Measurements from ENCODE around the gene CLVS2.

The CLVS2 gene

DNA sequence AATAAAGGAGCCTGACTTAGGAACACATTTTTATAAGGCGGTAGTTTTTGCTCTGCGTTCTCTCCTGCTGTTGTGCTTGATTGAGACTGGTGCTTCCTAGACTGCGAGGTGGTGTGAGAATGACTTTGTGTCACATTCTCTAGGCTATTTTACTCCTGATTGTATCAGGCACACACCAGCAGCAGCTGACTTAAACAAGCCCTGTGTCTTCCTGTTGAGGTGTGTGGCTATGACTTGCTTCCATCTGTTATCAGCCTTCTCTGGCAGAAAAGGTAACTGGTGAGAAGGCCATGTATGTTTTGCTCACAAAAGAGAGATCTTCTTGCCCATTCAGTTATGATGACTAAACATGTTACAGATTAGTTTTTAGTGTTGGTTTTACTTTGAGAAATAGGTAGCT, 43.4 kb downstream of the CLVS2 start:
- DNase-seq (ENCODE audit: low read depth), result no peak
- no peak overlapping the region for H3K4me3 ChIP-seq (ENCODE audit: control insufficient read depth, low read depth, low read length)
- TF ChIP-seq, protein P1, sequence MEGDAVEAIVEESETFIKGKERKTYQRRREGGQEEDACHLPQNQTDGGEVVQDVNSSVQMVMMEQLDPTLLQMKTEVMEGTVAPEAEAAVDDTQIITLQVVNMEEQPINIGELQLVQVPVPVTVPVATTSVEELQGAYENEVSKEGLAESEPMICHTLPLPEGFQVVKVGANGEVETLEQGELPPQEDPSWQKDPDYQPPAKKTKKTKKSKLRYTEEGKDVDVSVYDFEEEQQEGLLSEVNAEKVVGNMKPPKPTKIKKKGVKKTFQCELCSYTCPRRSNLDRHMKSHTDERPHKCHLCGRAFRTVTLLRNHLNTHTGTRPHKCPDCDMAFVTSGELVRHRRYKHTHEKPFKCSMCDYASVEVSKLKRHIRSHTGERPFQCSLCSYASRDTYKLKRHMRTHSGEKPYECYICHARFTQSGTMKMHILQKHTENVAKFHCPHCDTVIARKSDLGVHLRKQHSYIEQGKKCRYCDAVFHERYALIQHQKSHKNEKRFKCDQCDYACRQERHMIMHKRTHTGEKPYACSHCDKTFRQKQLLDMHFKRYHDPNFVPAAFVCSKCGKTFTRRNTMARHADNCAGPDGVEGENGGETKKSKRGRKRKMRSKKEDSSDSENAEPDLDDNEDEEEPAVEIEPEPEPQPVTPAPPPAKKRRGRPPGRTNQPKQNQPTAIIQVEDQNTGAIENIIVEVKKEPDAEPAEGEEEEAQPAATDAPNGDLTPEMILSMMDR (IDR thresholded peaks at IDR 0.05; ENCODE audit: control insufficient read depth, insufficient read depth, low read depth, low read length, missing control alignments), result no peak

DNA sequence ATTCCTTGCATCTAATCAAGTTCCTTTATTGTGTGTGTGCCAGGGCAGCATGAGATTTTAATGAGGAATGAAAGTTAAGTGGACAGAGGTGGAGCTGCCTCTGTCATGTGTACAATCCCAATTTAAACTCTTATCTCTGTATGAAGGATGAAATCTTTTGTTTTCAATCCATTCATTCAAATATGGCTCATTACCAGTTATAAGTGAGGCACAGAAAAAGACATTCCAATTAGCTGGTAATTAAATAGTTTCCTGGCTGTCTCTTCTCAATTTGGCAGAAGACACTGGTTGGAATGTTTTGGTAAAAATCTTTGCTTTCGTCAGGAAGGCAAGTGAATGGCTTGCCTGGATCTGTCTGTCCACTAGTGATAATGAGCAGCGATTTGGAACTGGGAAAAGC, 46.4 kb downstream of the CLVS2 start:
- DNase-seq (ENCODE audit: low read depth), result no peak
- TF ChIP-seq, protein P1 (IDR thresholded peaks at IDR 0.05; ENCODE audit: control insufficient read depth, insufficient read depth, low read depth, low read length, missing control alignments), result no peak
- H3K4me3 ChIP-seq (ENCODE audit: control insufficient read depth, low read depth, low read length), result no peak overlapping the region

DNA sequence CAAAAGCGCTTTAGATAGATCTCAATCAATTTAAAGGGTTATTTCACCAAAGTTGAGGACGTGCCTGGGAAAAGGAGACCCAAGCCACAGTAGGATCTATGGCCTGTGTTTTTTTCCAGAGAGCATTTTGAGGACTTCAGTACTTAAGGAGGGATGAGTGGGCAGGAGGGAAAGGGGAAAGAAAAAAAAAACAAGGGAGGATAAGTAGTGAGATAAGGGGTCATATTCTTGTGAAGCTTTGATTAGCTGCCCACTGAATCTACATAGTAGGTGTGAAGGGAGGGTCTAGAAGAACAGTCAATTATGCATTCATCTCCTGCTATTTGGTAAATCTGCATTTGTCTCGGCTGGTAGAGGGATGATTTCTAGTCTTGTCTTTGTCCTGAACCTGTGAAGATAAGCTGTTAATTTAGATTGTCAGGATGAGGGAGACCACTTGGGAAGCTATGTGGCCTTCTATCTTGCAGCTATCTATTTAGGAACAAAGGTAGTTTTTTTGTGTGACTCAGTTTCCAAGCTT, 48.4 kb downstream of the CLVS2 start:
- TF ChIP-seq, protein P1 (IDR thresholded peaks at IDR 0.05; ENCODE audit: control insufficient read depth, insufficient read depth, low read depth, low read length, missing control alignments), result no peak
- DNase-seq (ENCODE audit: low read depth), result no peak
- H3K4me3 ChIP-seq (ENCODE audit: control insufficient read depth, low read depth, low read length), result no peak overlapping the region

DNA sequence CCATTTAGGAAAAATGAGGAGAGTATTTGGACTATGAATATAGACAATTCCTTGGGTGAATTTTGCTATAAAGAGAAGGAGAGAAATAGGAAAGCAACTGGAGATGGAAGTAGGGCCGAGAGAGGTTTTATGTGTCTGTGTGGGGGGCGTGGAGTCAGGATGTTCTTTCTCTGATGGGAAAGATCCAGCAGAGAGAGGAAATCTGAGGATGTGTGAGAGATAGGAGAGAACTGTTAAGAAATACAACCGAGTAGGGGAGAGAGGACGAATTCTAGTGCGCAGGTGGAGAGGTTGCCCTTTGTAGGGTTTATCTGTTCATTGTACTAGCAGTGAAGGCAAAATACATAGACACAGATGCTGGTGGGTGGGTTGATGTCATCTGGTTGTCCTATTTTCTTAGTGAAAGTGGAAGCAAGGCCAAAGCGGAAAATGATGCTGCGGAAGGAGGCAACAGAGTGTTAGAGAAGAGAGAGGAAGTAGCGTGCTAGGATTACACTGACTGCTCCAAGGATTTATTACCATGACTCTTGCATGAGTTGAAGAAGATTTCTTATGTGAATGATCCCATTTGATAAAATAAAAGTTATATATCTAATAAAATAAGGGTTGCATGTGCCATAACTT, 57.7 kb downstream of the CLVS2 start:
- TF ChIP-seq, protein P1 (IDR thresholded peaks at IDR 0.05; ENCODE audit: control insufficient read depth, insufficient read depth, low read depth, low read length, missing control alignments), result no peak
- no peak for DNase-seq (ENCODE audit: low read depth)
- H3K4me3 ChIP-seq (ENCODE audit: control insufficient read depth, low read depth, low read length), result no peak overlapping the region

DNA sequence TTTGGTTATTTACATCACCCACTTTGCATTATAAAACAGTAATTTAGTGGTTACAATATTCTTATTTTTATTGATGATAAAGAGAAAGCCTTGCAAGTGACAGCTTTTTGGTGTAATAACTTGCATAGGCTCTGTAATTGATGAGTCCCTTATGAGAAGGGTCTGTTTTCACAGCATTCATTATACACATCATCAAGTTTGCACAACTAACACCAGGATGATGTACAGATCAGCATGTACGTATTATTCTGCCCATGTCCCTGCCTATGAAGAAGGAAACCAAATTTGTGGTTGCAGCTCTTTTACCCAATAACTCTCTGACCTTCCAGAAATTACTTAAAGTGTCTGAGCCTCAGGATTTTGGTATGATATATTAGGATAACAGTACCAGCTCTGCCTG, 59.2 kb downstream of the CLVS2 start:
- TF ChIP-seq, protein P1 (IDR thresholded peaks at IDR 0.05; ENCODE audit: control insufficient read depth, insufficient read depth, low read depth, low read length, missing control alignments), result no peak
- DNase-seq (ENCODE audit: low read depth), result no peak
- H3K4me3 ChIP-seq (ENCODE audit: control insufficient read depth, low read depth, low read length), result no peak overlapping the region

DNA sequence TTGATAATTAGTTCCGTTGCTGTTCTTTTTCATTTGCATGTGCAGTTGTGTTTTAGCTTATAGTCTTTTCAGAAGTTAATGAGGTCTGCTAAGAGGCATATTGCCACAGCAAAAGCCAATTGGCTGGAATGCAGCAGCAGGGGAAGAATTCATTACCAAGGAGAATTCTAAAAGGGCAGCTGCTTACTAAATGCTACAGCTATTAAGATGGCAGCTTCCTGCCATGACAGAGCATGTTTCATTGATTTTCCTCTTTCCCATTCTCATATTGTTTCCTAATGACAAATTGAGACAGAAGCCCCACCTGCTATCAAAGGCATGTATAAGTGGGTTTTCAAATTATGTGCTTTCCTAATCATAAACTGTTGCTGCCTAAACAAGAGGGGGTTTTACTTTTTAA, 66.6 kb downstream of the CLVS2 start:
- DNase-seq (ENCODE audit: low read depth), result no peak
- TF ChIP-seq, protein P1 (IDR thresholded peaks at IDR 0.05; ENCODE audit: control insufficient read depth, insufficient read depth, low read depth, low read length, missing control alignments), result no peak
- H3K4me3 ChIP-seq (ENCODE audit: control insufficient read depth, low read depth, low read length), result no peak overlapping the region
